GM12878 (cell line): Measurements from ENCODE around the gene ARAP1. TPM values are rescaled to one million over a fixed set of nuclear protein-coding genes. Genes with fewer than 3 reads are reported as not detected.

Experiments used
- CBFB ChIP-seq: IDR thresholded peaks from 2 replicates; pipeline ENCODE4 v1.6.1; 2016; ENCODE audit warnings: antibody characterized with exemption, low read depth
- MTA3 ChIP-seq: IDR thresholded peaks from 2 replicates; pipeline ENCODE4 v1.6.1; 2012; ENCODE audit warnings: low read length, inconsistent platforms, borderline replicate concordance
- NRF1 ChIP-seq: conservative IDR thresholded peaks from 2 replicates; pipeline ENCODE4 v1.6.1; 2011; ENCODE audit warnings: mild to moderate bottlenecking, low read depth, low read length, improper control_type of control experiment
- polyA plus RNA-seq, 11 experiments: library from polyadenylated mRNA; depleted of rRNA in 4 of 11; unstranded in 6 of 11; stranded (reverse) in 5 of 11; fragments of >200 nt; fragmentation: Nextera tagmentation in 4 of 11; fragmentation: Illumina TruSeq in 1 of 11; extraction: Ambion mirVana in 4 of 11; extraction: Trizol in 1 of 11; gene quantifications; 1 replicate in 1 of 11; 2 replicates in 10 of 11; pipeline versions ENCODE4 v1.2.1 to v1.2.3, GENCODE V29; 2011 to 2016; ENCODE audit warnings: inconsistent platforms in 2 of 11, missing spikeins in 2 of 11, low read depth in 1 of 11
- total RNA-seq, 4 experiments: library from RNA; depleted of rRNA in 3 of 4; stranded (reverse); fragments of >200 nt in 3 of 4; fragmentation: Illumina TruSeq in 1 of 4; extraction: Trizol in 1 of 4; gene quantifications; 2 replicates each; pipeline versions ENCODE4 v1.2.1 to v1.2.3, GENCODE V29; 2013 to 2021
- TF ChIP-seq, protein P1 (sequence below): fragments of 450-650 bp; formaldehyde crosslinking; IDR thresholded peaks from 2 replicates; pipeline ENCODE4 v1.5.0; 2022; ENCODE audit warnings: mild to moderate bottlenecking, missing genetic modification characterization
- TF ChIP-seq, protein P2 (sequence below): fragments of 450-650 bp; IDR thresholded peaks from 2 replicates; pipeline ENCODE4 v1.6.1; 2016; ENCODE audit warnings: mild to moderate bottlenecking
- TF ChIP-seq, protein P3 (sequence below): fragments of 450-650 bp; IDR thresholded peaks from 2 replicates; pipeline ENCODE4 v1.6.1; 2017; ENCODE audit warnings: mild to moderate bottlenecking, moderate library complexity

Gene ARAP1
- total and polyA plus RNA-seq, 10 of the 15 experiments (the other 5 are each of a cell fraction or from before 2014, with no cell fraction given) = 0.55 to 102 (median 51.0) TPM

DNA sequence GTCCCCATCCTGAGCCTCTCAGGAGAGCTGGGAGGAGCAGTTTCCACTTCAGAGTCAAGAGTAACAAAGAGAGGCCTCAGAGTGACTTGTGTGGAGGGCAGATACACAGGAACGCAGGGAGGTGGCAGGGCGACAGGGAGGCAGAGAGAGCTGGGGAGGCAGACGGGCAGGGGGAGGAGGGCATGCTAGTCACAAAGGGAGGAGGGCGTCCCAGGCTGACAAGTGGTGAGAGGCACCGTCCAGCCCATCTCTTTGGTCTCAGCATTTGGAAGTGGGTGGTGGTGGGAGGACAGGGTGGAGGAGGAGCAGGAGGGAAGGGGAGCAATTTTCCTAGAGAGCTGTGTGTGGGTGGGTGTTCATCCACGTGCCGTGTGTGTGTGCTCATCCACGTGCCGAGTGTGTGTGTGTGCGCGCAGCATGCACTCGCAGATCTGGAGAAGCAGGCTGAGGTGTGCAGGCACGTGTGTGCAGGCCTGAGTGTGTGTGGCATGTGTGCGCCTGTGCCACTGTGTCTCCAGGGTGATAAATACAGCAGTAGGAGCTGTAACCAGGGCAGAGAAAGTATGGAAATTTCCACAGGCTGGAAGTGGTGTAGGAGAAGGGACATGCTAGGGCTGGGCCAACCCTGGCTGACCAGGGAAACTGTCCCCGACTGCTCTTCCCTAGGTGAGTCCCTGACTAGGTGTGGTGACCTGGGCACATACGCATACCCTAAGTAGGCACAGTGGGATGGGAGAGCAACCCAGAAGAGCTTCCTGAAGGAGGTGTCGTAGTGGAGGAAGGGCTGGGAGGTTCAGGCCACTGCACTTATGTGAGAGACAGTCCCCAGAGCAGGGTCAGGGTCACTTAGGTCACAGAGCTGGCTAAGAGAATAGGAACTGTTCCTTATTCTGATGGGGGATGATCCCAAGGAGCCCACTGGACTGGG, 70.7 kb downstream of the ARAP1 start (continued):
- TF ChIP-seq, protein P1, sequence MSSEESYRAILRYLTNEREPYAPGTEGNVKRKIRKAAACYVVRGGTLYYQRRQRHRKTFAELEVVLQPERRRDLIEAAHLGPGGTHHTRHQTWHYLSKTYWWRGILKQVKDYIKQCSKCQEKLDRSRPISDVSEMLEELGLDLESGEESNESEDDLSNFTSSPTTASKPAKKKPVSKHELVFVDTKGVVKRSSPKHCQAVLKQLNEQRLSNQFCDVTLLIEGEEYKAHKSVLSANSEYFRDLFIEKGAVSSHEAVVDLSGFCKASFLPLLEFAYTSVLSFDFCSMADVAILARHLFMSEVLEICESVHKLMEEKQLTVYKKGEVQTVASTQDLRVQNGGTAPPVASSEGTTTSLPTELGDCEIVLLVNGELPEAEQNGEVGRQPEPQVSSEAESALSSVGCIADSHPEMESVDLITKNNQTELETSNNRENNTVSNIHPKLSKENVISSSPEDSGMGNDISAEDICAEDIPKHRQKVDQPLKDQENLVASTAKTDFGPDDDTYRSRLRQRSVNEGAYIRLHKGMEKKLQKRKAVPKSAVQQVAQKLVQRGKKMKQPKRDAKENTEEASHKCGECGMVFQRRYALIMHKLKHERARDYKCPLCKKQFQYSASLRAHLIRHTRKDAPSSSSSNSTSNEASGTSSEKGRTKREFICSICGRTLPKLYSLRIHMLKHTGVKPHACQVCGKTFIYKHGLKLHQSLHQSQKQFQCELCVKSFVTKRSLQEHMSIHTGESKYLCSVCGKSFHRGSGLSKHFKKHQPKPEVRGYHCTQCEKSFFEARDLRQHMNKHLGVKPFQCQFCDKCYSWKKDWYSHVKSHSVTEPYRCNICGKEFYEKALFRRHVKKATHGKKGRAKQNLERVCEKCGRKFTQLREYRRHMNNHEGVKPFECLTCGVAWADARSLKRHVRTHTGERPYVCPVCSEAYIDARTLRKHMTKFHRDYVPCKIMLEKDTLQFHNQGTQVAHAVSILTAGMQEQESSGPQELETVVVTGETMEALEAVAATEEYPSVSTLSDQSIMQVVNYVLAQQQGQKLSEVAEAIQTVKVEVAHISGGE (CRISPR knock-in tag) = no peak
- TF ChIP-seq NRF1 = no peak
- no peak for TF ChIP-seq CBFB
- TF ChIP-seq, protein P2, sequence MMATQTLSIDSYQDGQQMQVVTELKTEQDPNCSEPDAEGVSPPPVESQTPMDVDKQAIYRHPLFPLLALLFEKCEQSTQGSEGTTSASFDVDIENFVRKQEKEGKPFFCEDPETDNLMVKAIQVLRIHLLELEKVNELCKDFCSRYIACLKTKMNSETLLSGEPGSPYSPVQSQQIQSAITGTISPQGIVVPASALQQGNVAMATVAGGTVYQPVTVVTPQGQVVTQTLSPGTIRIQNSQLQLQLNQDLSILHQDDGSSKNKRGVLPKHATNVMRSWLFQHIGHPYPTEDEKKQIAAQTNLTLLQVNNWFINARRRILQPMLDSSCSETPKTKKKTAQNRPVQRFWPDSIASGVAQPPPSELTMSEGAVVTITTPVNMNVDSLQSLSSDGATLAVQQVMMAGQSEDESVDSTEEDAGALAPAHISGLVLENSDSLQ = no peak
- TF ChIP-seq MTA3 = peak; percentile 24; the same call in 1 of the 2 replicates
- TF ChIP-seq, protein P3, sequence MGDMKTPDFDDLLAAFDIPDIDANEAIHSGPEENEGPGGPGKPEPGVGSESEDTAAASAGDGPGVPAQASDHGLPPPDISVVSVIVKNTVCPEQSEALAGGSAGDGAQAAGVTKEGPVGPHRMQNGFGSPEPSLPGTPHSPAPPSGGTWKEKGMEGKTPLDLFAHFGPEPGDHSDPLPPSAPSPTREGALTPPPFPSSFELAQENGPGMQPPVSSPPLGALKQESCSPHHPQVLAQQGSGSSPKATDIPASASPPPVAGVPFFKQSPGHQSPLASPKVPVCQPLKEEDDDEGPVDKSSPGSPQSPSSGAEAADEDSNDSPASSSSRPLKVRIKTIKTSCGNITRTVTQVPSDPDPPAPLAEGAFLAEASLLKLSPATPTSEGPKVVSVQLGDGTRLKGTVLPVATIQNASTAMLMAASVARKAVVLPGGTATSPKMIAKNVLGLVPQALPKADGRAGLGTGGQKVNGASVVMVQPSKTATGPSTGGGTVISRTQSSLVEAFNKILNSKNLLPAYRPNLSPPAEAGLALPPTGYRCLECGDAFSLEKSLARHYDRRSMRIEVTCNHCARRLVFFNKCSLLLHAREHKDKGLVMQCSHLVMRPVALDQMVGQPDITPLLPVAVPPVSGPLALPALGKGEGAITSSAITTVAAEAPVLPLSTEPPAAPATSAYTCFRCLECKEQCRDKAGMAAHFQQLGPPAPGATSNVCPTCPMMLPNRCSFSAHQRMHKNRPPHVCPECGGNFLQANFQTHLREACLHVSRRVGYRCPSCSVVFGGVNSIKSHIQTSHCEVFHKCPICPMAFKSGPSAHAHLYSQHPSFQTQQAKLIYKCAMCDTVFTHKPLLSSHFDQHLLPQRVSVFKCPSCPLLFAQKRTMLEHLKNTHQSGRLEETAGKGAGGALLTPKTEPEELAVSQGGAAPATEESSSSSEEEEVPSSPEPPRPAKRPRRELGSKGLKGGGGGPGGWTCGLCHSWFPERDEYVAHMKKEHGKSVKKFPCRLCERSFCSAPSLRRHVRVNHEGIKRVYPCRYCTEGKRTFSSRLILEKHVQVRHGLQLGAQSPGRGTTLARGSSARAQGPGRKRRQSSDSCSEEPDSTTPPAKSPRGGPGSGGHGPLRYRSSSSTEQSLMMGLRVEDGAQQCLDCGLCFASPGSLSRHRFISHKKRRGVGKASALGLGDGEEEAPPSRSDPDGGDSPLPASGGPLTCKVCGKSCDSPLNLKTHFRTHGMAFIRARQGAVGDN = no peak
- TF ChIP-seq, all 136 proteins: peak for 5
